Measurements from ENCODE around the gene DAB1.

The DAB1 gene

DNA sequence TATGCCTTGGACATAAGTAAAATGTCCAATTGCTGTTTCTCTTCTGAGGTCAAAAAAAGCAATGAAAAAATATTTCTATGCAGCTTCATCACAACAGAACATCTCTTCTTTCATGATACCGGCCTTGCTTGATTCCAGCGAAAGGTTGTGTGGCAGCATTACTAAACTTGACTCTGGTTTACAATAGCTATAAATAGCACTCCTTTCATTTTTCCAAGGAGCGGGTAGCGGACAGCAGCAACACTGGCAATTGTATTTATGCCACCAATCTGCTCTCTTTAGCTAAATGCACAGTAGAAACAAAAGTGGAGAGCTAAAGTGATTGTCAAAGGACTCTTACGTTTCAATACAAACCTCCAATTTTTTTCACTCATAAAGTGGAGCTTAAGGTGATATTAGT lies 7.5 kb upstream of the DAB1 start:
- H3K27me3 ChIP-seq (ENCODE audit: insufficient read depth, poor library complexity, severe bottlenecking): peaks cover 12% of the 10 kb centered on the region
- H3K36me3 ChIP-seq (ENCODE audit: low read depth): no peaks in the 10 kb centered on the region
- DNase-seq (ENCODE audit: low spot score) (no peak), ATAC-seq (ENCODE audit: low read depth) (no peak)
- TF ChIP-seq, protein P1, sequence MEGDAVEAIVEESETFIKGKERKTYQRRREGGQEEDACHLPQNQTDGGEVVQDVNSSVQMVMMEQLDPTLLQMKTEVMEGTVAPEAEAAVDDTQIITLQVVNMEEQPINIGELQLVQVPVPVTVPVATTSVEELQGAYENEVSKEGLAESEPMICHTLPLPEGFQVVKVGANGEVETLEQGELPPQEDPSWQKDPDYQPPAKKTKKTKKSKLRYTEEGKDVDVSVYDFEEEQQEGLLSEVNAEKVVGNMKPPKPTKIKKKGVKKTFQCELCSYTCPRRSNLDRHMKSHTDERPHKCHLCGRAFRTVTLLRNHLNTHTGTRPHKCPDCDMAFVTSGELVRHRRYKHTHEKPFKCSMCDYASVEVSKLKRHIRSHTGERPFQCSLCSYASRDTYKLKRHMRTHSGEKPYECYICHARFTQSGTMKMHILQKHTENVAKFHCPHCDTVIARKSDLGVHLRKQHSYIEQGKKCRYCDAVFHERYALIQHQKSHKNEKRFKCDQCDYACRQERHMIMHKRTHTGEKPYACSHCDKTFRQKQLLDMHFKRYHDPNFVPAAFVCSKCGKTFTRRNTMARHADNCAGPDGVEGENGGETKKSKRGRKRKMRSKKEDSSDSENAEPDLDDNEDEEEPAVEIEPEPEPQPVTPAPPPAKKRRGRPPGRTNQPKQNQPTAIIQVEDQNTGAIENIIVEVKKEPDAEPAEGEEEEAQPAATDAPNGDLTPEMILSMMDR (IDR thresholded peaks at IDR 0.05; ENCODE audit: poor library complexity, severe bottlenecking): no peak
- no peaks in the 10 kb centered on the region for H3K9me3 ChIP-seq (ENCODE audit: severe bottlenecking)
- no peaks in the 10 kb centered on the region for H3K4me1 ChIP-seq (ENCODE audit: insufficient read depth, poor library complexity, severe bottlenecking)
- H3K4me3 ChIP-seq (ENCODE audit: severe bottlenecking): no peak overlapping the region
- no peak overlapping the region for H3K27ac ChIP-seq (ENCODE audit: poor library complexity, severe bottlenecking)

- TF ChIP-seq, protein P1 (IDR thresholded peaks at IDR 0.05; ENCODE audit: poor library complexity, severe bottlenecking): peak; percentile 28
- H3K27me3 ChIP-seq (ENCODE audit: insufficient read depth, poor library complexity, severe bottlenecking): peaks cover 71% of the 10 kb centered on the region
- ATAC-seq (ENCODE audit: low read depth) (no peak; the same call in 2 of the 3 replicates), DNase-seq (ENCODE audit: low spot score) (peak; percentile 30)
- no peaks in the 10 kb centered on the region for H3K4me1 ChIP-seq (ENCODE audit: insufficient read depth, poor library complexity, severe bottlenecking)
- H3K27ac ChIP-seq (ENCODE audit: poor library complexity, severe bottlenecking): no peak overlapping the region
- H3K36me3 ChIP-seq (ENCODE audit: low read depth): no peaks in the 10 kb centered on the region
- no peaks in the 10 kb centered on the region for H3K9me3 ChIP-seq (ENCODE audit: severe bottlenecking)
- H3K4me3 ChIP-seq (ENCODE audit: severe bottlenecking): no peak overlapping the region
These were observed 569 bp upstream of the DAB1 start for GRCh38 chr1:57424231-57425027.

- H3K4me3 ChIP-seq (ENCODE audit: severe bottlenecking): no peak overlapping the region
- peaks cover 82% of the 10 kb centered on the region for H3K27me3 ChIP-seq (ENCODE audit: insufficient read depth, poor library complexity, severe bottlenecking)
- no peaks in the 10 kb centered on the region for H3K4me1 ChIP-seq (ENCODE audit: insufficient read depth, poor library complexity, severe bottlenecking)
- DNase-seq (ENCODE audit: low spot score) (peak; percentile 45), ATAC-seq (ENCODE audit: low read depth) (no peak)
- no peaks in the 10 kb centered on the region for H3K9me3 ChIP-seq (ENCODE audit: severe bottlenecking)
- no peak overlapping the region for H3K27ac ChIP-seq (ENCODE audit: poor library complexity, severe bottlenecking)
- no peaks in the 10 kb centered on the region for H3K36me3 ChIP-seq (ENCODE audit: low read depth)
- TF ChIP-seq, protein P1 (IDR thresholded peaks at IDR 0.05; ENCODE audit: poor library complexity, severe bottlenecking): no peak
These were observed 665 bp downstream of the DAB1 start for GRCh38 chr1:57423135-57423655.

DNA sequence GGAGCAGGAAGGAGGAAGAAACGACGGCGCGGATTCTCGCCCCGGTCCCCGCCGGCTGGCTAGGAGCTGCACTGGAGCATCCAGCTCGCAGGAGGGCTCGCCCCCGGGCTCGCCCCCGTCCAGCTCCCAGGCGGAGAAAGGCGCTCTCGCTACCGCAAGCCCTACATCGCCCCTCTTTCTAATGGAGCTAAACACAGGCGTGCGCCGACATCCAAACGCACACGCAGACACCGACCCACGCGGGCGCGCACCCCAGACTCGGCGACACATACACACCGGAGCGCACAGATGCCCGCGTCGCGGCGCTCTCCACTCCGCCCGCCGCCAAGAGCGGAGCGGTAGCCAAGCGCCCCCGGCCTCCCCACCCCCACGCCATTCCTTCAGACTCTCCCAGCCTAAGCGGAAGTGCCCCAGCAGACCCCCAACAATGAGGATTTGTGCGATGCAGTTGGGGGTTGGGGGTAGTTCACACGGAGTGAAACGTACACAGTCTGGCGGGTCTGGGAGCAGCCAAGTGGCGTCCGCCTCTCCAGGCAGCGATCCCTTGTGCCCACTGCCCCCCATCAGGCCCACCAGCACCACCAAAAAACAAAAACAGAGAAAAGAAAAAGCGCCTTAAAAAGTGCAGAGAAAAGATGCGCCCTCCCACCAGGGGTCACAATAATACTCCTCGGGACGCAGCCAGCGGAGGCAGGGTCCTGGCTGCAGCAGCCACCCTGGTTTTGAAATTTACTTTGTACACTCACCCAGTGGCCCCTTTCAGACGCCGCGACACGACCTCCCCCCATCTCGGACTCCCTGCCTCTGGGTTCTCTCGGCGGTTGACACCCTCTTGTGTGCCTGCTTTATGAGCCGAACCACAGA lies 1.4 kb downstream of the DAB1 start:
- DNase-seq (ENCODE audit: low spot score) (no peak), ATAC-seq (ENCODE audit: low read depth) (peak; percentile 41; the same call in 1 of the 3 replicates)
- Histone ChIP-seq H3K27me3 (ENCODE audit: insufficient read depth, poor library complexity, severe bottlenecking) (peaks cover 84% of the 10 kb centered on the region), H3K4me1 (ENCODE audit: insufficient read depth, poor library complexity, severe bottlenecking) (no peaks in the 10 kb centered on the region), H3K27ac (ENCODE audit: poor library complexity, severe bottlenecking) (no peak overlapping the region), H3K9me3 (ENCODE audit: severe bottlenecking) (no peaks in the 10 kb centered on the region), H3K36me3 (ENCODE audit: low read depth) (no peaks in the 10 kb centered on the region), H3K4me3 (ENCODE audit: severe bottlenecking) (no peak overlapping the region)
- TF ChIP-seq, protein P1 (IDR thresholded peaks at IDR 0.05; ENCODE audit: poor library complexity, severe bottlenecking): no peak
